K562 (cell line): ENCODE measurements around the gene GRIK2. TPM values are rescaled to one million over a fixed set of nuclear protein-coding genes. Genes with fewer than 3 reads are reported as not detected.

Source experiments
- ATAC-seq: fragments of 200-7000 bp; cut with Tn5 transposase; 3 replicates; pipeline ENCODE4 v1.9.1; 2020; ENCODE audit warnings: moderate library complexity
- BruUV-seq: library from RNA; stranded (reverse); fragments of 400-500 nt; replicated peaks from 2 replicates; lab custom pipeline; 2021; lab: Mats Ljungman, UMichigan
- CTCF ChIA-PET: fragments of 300-600 bp; formaldehyde crosslinking; extraction: SDS; loops from one replicate; lab custom pipeline; 2021; ENCODE audit warnings: low intra/inter-chr PET ratio; lab: Yijun Ruan, JAX
- POLR2A ChIA-PET: fragments of 300-600, 350-650 bp; sonication (Branson Sonifier 250); formaldehyde crosslinking; extraction: SDS; loops from one replicate; lab custom pipeline; 2021; ENCODE audit warnings: antibody characterized with exemption, inconsistent platforms; lab: Yijun Ruan, JAX
- DNase-seq, 4 experiments: peaks; one replicate each; pipeline versions ENCODE4 v3.0.0 to v3.0.0-alpha.2; 2011 to 2018; ENCODE audit warnings: low spot score in 3 of 4, mixed read lengths in 3 of 4; ENCODE audit errors: extremely low read depth in 1 of 4
- FAIRE-seq: peaks from 2 replicates; lab custom pipeline; 2011; peaks lifted over from hg19 to GRCh38; lab: Jason Lieb, UNC
- H2AFZ ChIP-seq: 2 replicates; pipeline ENCODE4 v1.6.0; 2011; ENCODE audit warnings: low read depth, low read length, control low read depth, inconsistent platforms
- H3K27ac ChIP-seq: fragments of 200-600 bp; 3 replicates; pipeline ENCODE4 v1.8.0; 2011; ENCODE audit warnings: low read depth, mild to moderate bottlenecking, control low read depth, inconsistent platforms, low read length, moderate library complexity, mixed read lengths; ENCODE audit errors: extremely low read depth
- H3K27me3 ChIP-seq, 2 experiments: fragments of 300-600 bp in 1 of 2; 2 replicates in 1 of 2; 3 replicates in 1 of 2; pipeline versions ENCODE4 v1.6.0 to v1.8.0; 2011; ENCODE audit warnings: inconsistent platforms in 2 of 2, low read length in 2 of 2, mild to moderate bottlenecking in 1 of 2, mixed read lengths in 1 of 2, moderate library complexity in 1 of 2; ENCODE audit not compliant: control insufficient read depth in 2 of 2, insufficient read depth in 2 of 2
- H3K36me3 ChIP-seq: fragments of 300-600 bp; 3 replicates; pipeline ENCODE4 v1.8.0; 2011; ENCODE audit warnings: mild to moderate bottlenecking, low read length, inconsistent platforms; ENCODE audit not compliant: control insufficient read depth, insufficient read depth
- H3K4me1 ChIP-seq, 2 experiments: fragments of 200-600 bp in 1 of 2; replicated peaks in 1 of 2; 2 replicates in 1 of 2; 3 replicates in 1 of 2; pipeline versions ENCODE4 v1.5.1 to v1.8.0; 2011; ENCODE audit warnings: inconsistent platforms in 2 of 2, low read length in 2 of 2, mild to moderate bottlenecking in 1 of 2, mixed read lengths in 1 of 2, moderate library complexity in 1 of 2; ENCODE audit not compliant: control insufficient read depth in 2 of 2, insufficient read depth in 2 of 2
- H3K4me2 ChIP-seq: 2 replicates; pipeline ENCODE4 v1.6.1; 2011; ENCODE audit warnings: low read length, control low read depth, inconsistent platforms, mixed read lengths; ENCODE audit not compliant: insufficient read depth
- H3K4me3 ChIP-seq: fragments of 200-600 bp; sonication (generic), shearing (Covaris generic); 2 replicates; pipeline ENCODE4 v1.5.1; 2016; ENCODE audit warnings: control low read depth, inconsistent platforms
- H3K79me2 ChIP-seq: fragments of 200-600 bp; 3 replicates; pipeline ENCODE4 v1.8.0; 2011; ENCODE audit warnings: low read length, inconsistent platforms; ENCODE audit not compliant: control insufficient read depth, insufficient read depth
- H3K9ac ChIP-seq, 2 experiments: 2 replicates each; pipeline versions ENCODE4 v1.6.0 to v1.6.1; 2011; ENCODE audit warnings: low read depth in 2 of 2, low read length in 2 of 2, control low read depth in 1 of 2, inconsistent platforms in 1 of 2, mild to moderate bottlenecking in 1 of 2, mixed read lengths in 1 of 2; ENCODE audit not compliant: insufficient read depth in 1 of 2
- H3K9me1 ChIP-seq: one replicate; pipeline ENCODE4 v1.6.0; 2011; ENCODE audit warnings: inconsistent platforms, mild to moderate bottlenecking, low read length, moderate library complexity; ENCODE audit not compliant: control insufficient read depth, insufficient read depth
- H3K9me3 ChIP-seq: replicated peaks from 2 replicates; pipeline ENCODE4 v1.5.1; 2011; ENCODE audit warnings: low read depth, low read length, inconsistent platforms; ENCODE audit not compliant: control insufficient read depth, insufficient read depth
- H4K20me1 ChIP-seq: replicated peaks from 2 replicates; pipeline ENCODE4 v1.6.1; 2011; ENCODE audit warnings: low read length, inconsistent platforms, mixed read lengths; ENCODE audit not compliant: control insufficient read depth, insufficient read depth
- ADNP ChIP-seq: fragments of 200-800 bp; sonication (Bioruptor generic); IDR thresholded peaks from 2 replicates; pipeline ENCODE4 v1.6.1; 2016; ENCODE audit warnings: missing genetic modification characterization, missing compliant biosample characterization
- ARNT ChIP-seq, 2 experiments: fragments of 450-650 bp; IDR thresholded peaks; 2 replicates each; pipeline ENCODE4 v1.6.1; 2016; ENCODE audit warnings: mild to moderate bottlenecking in 1 of 2
- CBX5 ChIP-seq: IDR thresholded peaks from 2 replicates; pipeline ENCODE4 v1.6.1; 2014; ENCODE audit warnings: low read depth, borderline replicate concordance
- GATAD2B ChIP-seq: fragments of 450-650 bp; IDR thresholded peaks from 2 replicates; pipeline ENCODE4 v1.6.1; 2017; ENCODE audit warnings: mild to moderate bottlenecking, borderline replicate concordance
- HEY1 ChIP-seq: fragments of 250-450 bp; sonication (Bioruptor Pico); IDR thresholded peaks from 2 replicates; pipeline ENCODE4 v1.5.0; 2020; ENCODE audit warnings: mild to moderate bottlenecking, moderate library complexity, borderline replicate concordance
- NFIX ChIP-seq: fragments of 250-450 bp; sonication (Bioruptor Pico); IDR thresholded peaks from 2 replicates; pipeline ENCODE4 v1.4.0; 2020; ENCODE audit warnings: low read depth, mild to moderate bottlenecking, moderate library complexity
- NR3C1 ChIP-seq: sonication (generic); formaldehyde crosslinking; IDR thresholded peaks from 2 replicates; pipeline ENCODE4 v1.8.1; 2022; ENCODE audit warnings: missing genetic modification reagents
- RCOR1 ChIP-seq, 2 experiments: IDR thresholded peaks; 2 replicates each; pipeline ENCODE4 v1.6.1; 2012; ENCODE audit warnings: low read depth in 2 of 2, low read length in 2 of 2, borderline replicate concordance in 1 of 2, improper control_type of control experiment in 1 of 2
- ZKSCAN3 ChIP-seq: fragments of 250-450 bp; sonication (Bioruptor Pico); IDR thresholded peaks from 2 replicates; pipeline ENCODE4 v1.4.0; 2020
- ZNF785 ChIP-seq: fragments of 250-450 bp; sonication (Bioruptor Pico); IDR thresholded peaks from 2 replicates; pipeline ENCODE4 v1.4.0; 2020; ENCODE audit warnings: mild to moderate bottlenecking
- WGBS: fragments of 100-300 bp; shearing (Covaris generic); methylation state at CpG from one replicate; pipeline ENCODE4 v1.1.6; 2016; ENCODE audit warnings: low coverage, mixed read lengths; ENCODE audit not compliant: insufficient coverage; ENCODE audit errors: missing lambda C conversion rate; 5-methylcytosine and 5-hydroxymethylcytosine counted together
- in situ Hi-C: fragments of 300-500 bp; cut with MboI; formaldehyde crosslinking; loops from 4 replicates; pipeline ENCODE4 v1.15.0; 2018; ENCODE audit warnings: inconsistent platforms, mixed read lengths
- intact Hi-C: fragments of 100-400 bp; cut with micrococcal nuclease; formaldehyde crosslinking; loops from 2 replicates; pipeline ENCODE4 v1.14.2; 2022
- polyA plus RNA-seq, 8 experiments: library from polyadenylated mRNA; depleted of rRNA in 4 of 8; stranded (reverse) in 5 of 8; unstranded in 3 of 8; fragments of >200 nt; fragmentation: Nextera tagmentation in 2 of 8; fragmentation: Illumina TruSeq in 1 of 8; extraction: Ambion mirVana in 2 of 8; extraction: Trizol in 1 of 8; gene quantifications; 2 replicates each; pipeline versions ENCODE4 v1.2.1 to v1.2.3, GENCODE V29; 2011 to 2014; ENCODE audit warnings: inconsistent platforms in 1 of 8, missing spikeins in 1 of 8
- total RNA-seq, 7 experiments: library from RNA; depleted of rRNA in 6 of 7; stranded (reverse); fragments of >200 nt in 6 of 7; fragmentation: Illumina TruSeq in 2 of 7; extraction: Trizol in 2 of 7; gene quantifications; 2 replicates each; pipeline versions ENCODE4 v1.2.1 to v1.2.3, GENCODE V29; 2011 to 2021; ENCODE audit warnings: low replicate concordance in 1 of 7
- TF ChIP-seq, protein P1 (sequence below): fragments of 250-450 bp; sonication (Bioruptor Pico); IDR thresholded peaks from 2 replicates; pipeline ENCODE4 v1.5.0; 2020; ENCODE audit warnings: mild to moderate bottlenecking, borderline replicate concordance
- TF ChIP-seq, protein P2 (sequence below): fragments of 450-650 bp; conservative IDR thresholded peaks from 2 replicates; pipeline ENCODE4 v1.6.1; 2016; ENCODE audit warnings: missing genetic modification characterization, low read depth, mild to moderate bottlenecking, missing compliant biosample characterization, moderate library complexity

GRIK2 gene
- total and polyA plus RNA-seq, 9 of the 15 experiments (the other 6 are each of a cell fraction or from before 2014, with no cell fraction given), result not detected

DNA sequence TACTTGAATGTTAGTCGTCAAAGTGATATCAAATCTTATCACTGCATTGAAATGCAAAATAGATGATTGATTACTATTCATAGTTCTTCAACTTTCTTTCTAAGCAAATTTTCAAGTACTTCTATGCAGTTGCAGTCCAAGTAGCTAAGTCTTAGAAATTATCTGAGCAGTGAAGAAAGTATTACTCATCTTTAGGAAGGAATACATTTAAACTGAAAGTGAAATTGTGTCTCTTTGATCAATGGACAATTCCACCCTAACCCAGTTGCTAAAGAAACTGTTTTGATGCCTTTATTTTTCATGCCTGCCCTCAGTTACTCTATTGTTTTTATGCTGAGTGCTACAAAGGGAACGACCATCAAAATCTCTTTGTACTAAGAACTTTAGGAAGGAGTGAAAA, 337.4 kb downstream of the GRIK2 start:
- H3K9me3 ChIP-seq, result no peaks in the 10 kb centered on the region
- no peaks in the 10 kb centered on the region for H3K79me2 ChIP-seq
- POLR2A ChIA-PET, result no interaction called here
- no peaks in the 10 kb centered on the region for H3K36me3 ChIP-seq
- in situ Hi-C loops (no loop called here), intact Hi-C loops (no loop called here)
- no peak overlapping the region for H3K27ac ChIP-seq
- no peak overlapping the region for H2AFZ ChIP-seq
- H3K4me3 ChIP-seq, result no peak overlapping the region
- CTCF ChIA-PET, result no interaction called here
- no peak overlapping the region for H3K4me2 ChIP-seq
- DNase-seq, result no peak
- TF ChIP-seq, protein P1, sequence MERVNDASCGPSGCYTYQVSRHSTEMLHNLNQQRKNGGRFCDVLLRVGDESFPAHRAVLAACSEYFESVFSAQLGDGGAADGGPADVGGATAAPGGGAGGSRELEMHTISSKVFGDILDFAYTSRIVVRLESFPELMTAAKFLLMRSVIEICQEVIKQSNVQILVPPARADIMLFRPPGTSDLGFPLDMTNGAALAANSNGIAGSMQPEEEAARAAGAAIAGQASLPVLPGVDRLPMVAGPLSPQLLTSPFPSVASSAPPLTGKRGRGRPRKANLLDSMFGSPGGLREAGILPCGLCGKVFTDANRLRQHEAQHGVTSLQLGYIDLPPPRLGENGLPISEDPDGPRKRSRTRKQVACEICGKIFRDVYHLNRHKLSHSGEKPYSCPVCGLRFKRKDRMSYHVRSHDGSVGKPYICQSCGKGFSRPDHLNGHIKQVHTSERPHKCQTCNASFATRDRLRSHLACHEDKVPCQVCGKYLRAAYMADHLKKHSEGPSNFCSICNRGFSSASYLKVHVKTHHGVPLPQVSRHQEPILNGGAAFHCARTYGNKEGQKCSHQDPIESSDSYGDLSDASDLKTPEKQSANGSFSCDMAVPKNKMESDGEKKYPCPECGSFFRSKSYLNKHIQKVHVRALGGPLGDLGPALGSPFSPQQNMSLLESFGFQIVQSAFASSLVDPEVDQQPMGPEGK (CRISPR knock-in tag), result no peak
- TF ChIP-seq ZNF785 (no peak), HEY1 (CRISPR knock-in tag) (no peak), GATAD2B (no peak), ARNT (IDR thresholded peaks at IDR 0.05) (no peak), ADNP (tag) (no peak), CBX5 (no peak), RCOR1 (IDR thresholded peaks at IDR 0.05; ENCODE audit: borderline replicate concordance in 1 of 2, low read depth in 2 of 2, low read length in 2 of 2) (no peak), NR3C1 (no peak), NFIX (CRISPR knock-in tag) (no peak), ZKSCAN3 (CRISPR knock-in tag) (no peak)
- TF ChIP-seq, protein P2, sequence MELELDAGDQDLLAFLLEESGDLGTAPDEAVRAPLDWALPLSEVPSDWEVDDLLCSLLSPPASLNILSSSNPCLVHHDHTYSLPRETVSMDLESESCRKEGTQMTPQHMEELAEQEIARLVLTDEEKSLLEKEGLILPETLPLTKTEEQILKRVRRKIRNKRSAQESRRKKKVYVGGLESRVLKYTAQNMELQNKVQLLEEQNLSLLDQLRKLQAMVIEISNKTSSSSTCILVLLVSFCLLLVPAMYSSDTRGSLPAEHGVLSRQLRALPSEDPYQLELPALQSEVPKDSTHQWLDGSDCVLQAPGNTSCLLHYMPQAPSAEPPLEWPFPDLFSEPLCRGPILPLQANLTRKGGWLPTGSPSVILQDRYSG (tag), result no peak
- TF ChIP-seq, all 486 proteins: peak for 0
- Histone ChIP-seq H3K27me3 (no peaks in the 10 kb centered on the region), H3K9ac (no peak overlapping the region), H3K4me1 (no peaks in the 10 kb centered on the region), H4K20me1 (no peaks in the 10 kb centered on the region), H3K9me1 (no peaks in the 10 kb centered on the region)
- 0% methylated on average over 2 of the region's 2 CpGs for WGBS
- FAIRE-seq (no peak), ATAC-seq (no peak)
- no TSS peak for BruUV-seq
